ENCODE results near the gene PACRG.

DNA sequence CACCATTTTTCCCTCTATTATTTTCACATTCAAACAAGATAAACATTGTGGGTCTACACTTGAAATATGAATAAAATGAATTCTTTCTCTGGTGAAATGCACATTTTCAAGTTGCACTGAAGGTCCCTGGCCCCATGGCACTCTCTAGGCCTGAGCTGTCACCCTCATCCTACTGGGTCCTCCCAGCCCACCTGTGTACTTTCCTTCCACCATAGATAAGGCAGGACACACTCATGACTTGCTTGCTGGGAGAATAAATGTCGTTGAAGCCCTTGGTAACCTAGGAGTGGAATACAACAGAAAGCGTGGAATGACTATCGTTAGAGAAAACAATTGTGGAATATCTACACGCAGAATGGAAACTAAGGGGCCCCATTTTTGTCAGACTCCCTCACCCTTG is 585.8 kb downstream of the PACRG start:
- no peak for TF ChIP-seq POLR2AphosphoS5 (IDR thresholded peaks at IDR 0.05; ENCODE audit: low read depth, low read length)
- TF ChIP-seq TAF1 (IDR thresholded peaks at IDR 0.05; ENCODE audit: borderline replicate concordance, low read depth, low read length): no peak

All from GM12892 (cell line).